T-helper 2 cell treated with Interferon-gamma antibody and Interleukin-4, amounts not matched to agents 100 ng/mL and 5 ng/mL, for 36 hours (primary cell): ENCODE results near the gene DHRS1. TPM values are rescaled to one million over a fixed set of nuclear protein-coding genes. Genes with fewer than 3 reads are reported as not detected.

Source experiments
- intact Hi-C: fragments of 100-400 bp; cut with micrococcal nuclease; formaldehyde crosslinking; loops from one replicate; pipeline ENCODE4 v1.15.1; 2023
- total RNA-seq: library from RNA; stranded (reverse); gene quantifications from 2 replicates; pipeline ENCODE4 v1.2.3, GENCODE V29; 2022

Gene DHRS1
- total RNA-seq, 1 donor from 2014 or later: 20.7 TPM

- intact Hi-C loops: no loop called here
Measured at GRCh38 chr14:24286996-24287395, 12.6 kb downstream of the DHRS1 start.

- intact Hi-C loops: no loop called here
Measured at GRCh38 chr14:24285351-24285750, 14.2 kb downstream of the DHRS1 start.

- intact Hi-C loops: no loop called here
Measured at GRCh38 chr14:24284501-24285035, 15.0 kb downstream of the DHRS1 start.

GRCh38 chr14:24283796-24284460 lies 15.7 kb downstream of the DHRS1 start:
- intact Hi-C loops: no loop called here

GRCh38 chr14:24282736-24283135 lies 16.8 kb downstream of the DHRS1 start:
- intact Hi-C loops: no loop called here

GRCh38 chr14:24281636-24282035 lies 17.9 kb downstream of the DHRS1 start:
- intact Hi-C loops: no loop called here

GRCh38 chr14:24280797-24281460 lies 18.7 kb downstream of the DHRS1 start:
- intact Hi-C loops: no loop called here

GRCh38 chr14:24279301-24280186 lies 20.0 kb downstream of the DHRS1 start:
- intact Hi-C loops: loop anchor here (1.0 kb wide), 1 partner anchor 20 kb away; the partner anchor contains the start of genes DHRS1 and NOP9

GRCh38 chr14:24278424-24278823 lies 21.2 kb downstream of the DHRS1 start:
- intact Hi-C loops: no loop called here

- intact Hi-C loops: no loop called here
Measured at GRCh38 chr14:24277606-24278321, 21.8 kb downstream of the DHRS1 start.

- intact Hi-C loops: no loop called here
Measured at GRCh38 chr14:24277071-24277470, 22.5 kb downstream of the DHRS1 start.

GRCh38 chr14:24274101-24274543 lies 25.5 kb downstream of the DHRS1 start:
- intact Hi-C loops: no loop called here

- intact Hi-C loops: no loop called here
Measured at GRCh38 chr14:24273422-24273998, 26.1 kb downstream of the DHRS1 start.

- intact Hi-C loops: no loop called here
Measured at GRCh38 chr14:24272467-24272866, 27.1 kb downstream of the DHRS1 start.

- intact Hi-C loops: loop anchor here (1.0 kb wide), 8 partner anchors 27 to 170 kb away; partner anchors contain the start of genes DHRS1, GMPR2, MDP1 and NEDD8
Measured at GRCh38 chr14:24271834-24272263, 27.7 kb downstream of the DHRS1 start.

GRCh38 chr14:24271134-24271833 lies 28.3 kb downstream of the DHRS1 start, which contains the start of gene RABGGTA:
RABGGTA (minus strand) TSS chr14:24271597; CDS start chr14:24271115, 482 bp downstream.
- intact Hi-C loops: loop anchor here (1.0 kb wide), 8 partner anchors 28 to 171 kb away; partner anchors contain the start of genes DHRS1, GMPR2, MDP1 and NEDD8

GRCh38 chr14:24270537-24271133 lies 28.9 kb downstream of the DHRS1 start:
- intact Hi-C loops: loop anchor here (1.0 kb wide), 8 partner anchors 28 to 172 kb away; partner anchors contain the start of genes DHRS1, GMPR2, MDP1 and NEDD8

GRCh38 chr14:24269910-24270536 lies 29.6 kb downstream of the DHRS1 start:
- intact Hi-C loops: no loop called here

- intact Hi-C loops: no loop called here
Measured at GRCh38 chr14:24269368-24269767, 30.2 kb downstream of the DHRS1 start.
